Non-pigmented ciliary epithelial cell (primary cell): Measurements from ENCODE around the gene CNKSR2.
"Not testable (repeated sequence)": the region's sequence is repeated elsewhere in the genome, so short reads cannot be mapped to it uniquely, and the experiment has no call there.

Experiments used
- DNase-seq: peaks from one replicate; pipeline ENCODE4 v3.0.0-alpha.2; 2010; ENCODE audit warnings: low read depth

The CNKSR2 gene

DNA sequence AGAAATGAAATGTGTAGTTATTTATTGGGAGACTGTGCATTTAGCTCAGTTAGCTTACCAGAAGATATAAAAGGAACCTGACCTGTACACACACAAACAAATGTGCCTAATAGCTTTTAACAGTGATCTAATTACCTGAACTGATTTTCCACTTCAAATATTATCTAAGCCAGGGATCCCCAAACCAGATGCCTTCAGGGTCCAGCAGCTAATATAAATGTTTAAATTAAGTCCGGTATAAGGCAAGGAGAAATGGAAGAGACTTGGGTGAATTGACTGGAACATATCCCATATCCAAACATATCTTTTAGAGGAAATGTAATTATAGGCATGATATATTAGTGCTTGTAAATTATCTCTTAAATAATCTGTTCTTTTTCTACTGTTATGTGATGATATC lies 66.7 kb downstream of the CNKSR2 start:
- DNase-seq = no peak

DNA sequence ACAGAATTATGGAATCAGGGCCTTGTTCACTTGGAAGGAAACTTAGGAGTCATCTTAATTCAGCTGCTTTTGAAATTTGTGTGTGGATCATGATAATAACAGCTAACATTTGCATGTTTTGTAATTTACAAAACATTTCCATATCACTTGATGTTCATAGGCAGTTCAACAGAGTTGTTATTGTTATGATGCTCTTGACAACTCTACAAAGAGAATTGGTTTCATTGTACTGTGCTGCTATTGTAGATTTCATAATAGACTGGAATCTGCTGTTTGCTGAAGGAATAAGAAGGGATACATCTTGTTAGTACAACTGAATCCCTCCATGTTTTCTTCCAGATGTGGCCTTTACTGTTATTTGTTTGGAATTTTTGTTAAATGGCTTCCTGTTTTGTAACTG lies 83.5 kb downstream of the CNKSR2 start:
- no peak for DNase-seq

DNA sequence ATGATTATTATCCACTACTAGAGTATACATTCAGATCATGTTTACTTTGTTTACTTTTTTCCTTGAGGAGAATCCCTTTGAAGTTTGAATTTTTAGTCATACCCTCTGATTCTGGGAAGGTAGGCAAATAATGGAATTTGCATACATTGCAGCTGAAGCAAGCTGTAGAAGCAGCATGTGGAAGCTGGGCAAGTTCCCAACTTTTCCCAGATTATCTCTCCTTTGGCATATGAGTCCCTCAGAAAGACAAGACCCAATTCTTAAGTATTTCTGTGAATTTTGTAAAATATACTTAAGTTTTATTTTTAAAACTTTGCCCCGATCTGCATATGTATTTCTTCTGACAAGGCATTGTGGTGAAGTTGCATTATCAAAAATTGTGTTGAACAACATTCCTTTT lies 94.9 kb downstream of the CNKSR2 start:
- DNase-seq = no peak

DNA sequence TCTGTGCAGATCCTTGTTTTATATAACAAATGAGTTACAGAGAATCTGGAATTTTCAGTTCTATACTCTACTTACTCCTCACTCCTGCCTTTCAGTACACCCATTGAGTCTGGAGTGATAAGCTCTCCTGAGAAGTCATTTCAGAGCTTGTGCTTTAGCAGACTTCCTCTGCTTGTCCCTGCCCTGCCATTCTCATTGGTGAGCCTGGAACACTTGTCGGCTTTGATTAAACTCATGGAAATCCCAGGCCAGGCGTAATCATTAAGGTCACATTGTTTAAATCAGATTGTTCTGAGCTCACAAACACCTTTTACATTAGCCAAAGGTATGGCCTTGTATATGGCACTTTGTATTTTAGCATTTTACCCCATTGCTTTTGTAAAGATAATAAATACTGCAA lies 102.7 kb downstream of the CNKSR2 start:
- DNase-seq = no peak

DNA sequence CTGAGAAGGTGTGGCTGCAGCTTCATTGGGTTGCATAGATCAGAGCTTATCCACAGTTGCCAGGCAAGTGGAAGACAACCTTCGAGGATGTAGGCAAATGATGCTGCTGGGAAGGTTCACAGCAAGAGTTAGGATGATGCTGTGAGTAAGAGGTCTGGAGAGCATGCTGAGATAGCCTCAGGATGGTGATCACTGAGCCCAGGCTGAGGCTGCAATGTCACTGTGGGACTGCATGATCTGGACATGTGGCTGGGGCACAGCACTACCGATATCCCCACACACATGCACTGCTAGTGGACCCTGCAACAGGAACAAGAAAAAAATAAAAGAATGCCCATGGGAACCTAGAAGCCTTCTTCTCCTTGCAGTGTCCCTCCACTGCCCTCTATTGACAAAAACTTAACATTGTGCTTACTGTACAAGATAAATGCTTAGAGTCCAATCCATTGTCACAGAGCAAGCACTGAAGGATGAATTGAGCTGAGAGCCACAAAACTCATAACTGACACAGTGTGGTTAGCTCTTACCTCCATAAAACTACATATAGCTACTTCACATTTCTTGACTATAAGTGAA lies 105.6 kb downstream of the CNKSR2 start:
- no peak for DNase-seq

DNA sequence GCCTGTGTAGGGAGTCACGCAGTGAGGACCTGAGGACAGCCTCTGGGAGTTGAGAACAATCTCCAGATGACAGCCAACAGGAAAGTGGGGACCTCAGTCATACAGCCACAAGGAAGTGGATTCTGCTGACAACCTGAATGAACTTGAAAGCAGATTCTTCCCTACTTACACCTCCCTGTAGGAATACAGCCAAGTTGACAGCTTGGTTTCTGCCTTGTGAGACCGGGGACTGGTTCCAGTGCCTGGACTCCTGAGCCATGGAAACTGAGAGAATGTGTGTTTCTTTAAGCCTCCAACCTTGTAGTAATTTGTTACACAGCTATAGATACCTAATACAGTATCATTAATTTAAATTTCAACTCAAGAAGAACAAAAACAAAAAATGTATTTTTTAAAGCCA lies 107.5 kb downstream of the CNKSR2 start:
- no peak for DNase-seq

DNA sequence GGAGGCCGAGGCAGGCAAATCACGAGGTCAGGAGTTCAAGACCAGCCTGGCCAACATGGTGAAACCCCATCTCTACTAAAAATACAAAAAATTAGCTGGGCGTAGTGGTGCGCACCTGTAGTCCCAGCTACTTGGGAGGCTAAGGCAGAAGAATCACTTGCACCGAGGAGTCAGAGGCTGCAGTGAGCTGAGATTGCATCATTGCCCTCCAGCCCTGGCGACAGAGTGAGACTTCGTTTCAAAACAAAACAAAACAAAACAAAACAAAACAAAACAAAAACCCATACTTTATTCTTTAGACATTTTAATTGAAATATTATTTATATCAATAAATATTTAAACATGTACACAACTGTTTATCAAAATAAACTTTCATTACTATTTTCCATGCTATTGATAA lies 109.8 kb downstream of the CNKSR2 start:
- DNase-seq = not testable (repeated sequence)

DNA sequence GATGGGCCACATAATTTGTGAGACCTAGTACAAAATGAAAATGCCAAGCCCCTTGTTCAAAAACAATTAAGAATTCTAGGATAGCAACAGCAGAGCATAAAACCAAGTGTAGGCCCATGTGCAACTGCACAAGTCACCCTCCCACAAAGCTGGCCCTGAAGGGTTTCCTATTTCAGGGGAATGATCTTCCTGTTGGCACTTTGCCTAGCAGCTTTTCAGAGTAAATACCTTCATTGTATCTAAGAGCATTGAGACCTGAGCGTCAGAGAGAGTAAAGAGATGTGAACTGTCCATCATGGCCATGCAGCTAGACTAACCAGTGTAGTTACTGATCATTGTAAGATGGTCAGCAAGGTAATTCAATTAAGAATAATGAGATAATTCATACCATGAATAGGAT lies 113.6 kb downstream of the CNKSR2 start:
- no peak for DNase-seq

DNA sequence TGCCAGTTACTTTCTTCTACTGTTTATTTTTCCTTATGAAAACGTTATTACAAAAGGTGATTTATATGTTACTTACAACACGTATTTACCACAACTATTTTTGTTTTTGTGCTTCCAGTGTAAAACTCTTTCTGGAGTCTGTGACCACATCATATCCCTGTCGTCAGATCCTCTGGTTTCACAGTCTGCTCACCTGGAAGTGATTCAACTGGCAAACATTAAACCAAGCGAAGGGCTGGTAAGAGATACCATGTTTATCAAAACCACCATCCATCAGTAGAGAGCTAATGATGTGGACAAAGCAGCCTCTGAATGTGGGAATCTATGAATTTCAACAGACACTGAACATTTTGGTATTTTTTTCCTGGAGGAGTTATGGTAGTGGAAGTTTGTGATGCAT lies 116.1 kb downstream of the CNKSR2 start:
- no peak for DNase-seq

DNA sequence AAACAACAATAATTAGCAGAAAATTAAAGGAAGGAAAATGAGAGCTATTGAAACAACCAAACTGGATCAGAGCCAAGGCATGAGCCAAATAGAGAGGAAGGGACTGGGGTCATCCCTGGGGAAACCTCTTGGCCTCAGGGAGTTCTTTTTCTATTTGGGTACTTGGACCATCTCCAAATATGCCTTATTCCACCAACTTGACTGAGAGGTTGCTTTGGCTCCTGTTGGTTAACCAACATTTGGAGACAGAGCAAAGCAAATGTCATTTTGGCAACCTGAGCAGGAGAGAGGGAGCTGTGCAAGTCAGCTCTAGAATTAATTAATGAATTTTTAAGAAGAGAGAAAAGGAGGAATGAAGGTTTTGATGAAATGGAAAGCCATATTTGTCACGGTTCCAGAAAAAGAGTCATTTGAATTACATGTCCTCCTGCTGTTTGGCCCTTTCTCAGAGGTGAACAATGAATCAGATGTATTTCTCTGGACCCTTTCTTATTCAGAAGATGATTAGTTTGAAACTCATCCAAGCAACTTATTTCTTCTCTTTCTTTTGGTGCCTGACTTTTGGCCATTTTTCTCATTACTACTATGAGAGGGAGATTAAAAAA lies 119.1 kb downstream of the CNKSR2 start:
- no peak for DNase-seq

DNA sequence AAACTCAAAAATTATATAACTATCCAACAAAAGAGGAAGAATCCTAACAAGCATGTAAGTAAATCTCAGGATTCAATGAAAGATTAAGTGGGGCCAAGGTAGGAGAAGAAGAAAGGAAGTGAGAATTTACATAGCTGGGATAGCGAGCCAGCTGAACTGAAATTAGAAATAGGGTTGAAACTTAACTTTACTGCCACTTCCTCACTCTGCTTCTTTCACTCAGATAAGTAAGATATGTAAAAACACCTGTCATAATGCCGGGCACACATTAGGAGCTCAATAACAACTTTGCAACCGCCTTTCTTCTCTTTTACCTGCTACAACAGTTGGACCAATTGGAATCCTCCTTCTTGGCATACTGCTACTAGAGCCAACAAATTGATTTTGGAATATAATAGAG lies 129.4 kb downstream of the CNKSR2 start:
- DNase-seq = no peak

DNA sequence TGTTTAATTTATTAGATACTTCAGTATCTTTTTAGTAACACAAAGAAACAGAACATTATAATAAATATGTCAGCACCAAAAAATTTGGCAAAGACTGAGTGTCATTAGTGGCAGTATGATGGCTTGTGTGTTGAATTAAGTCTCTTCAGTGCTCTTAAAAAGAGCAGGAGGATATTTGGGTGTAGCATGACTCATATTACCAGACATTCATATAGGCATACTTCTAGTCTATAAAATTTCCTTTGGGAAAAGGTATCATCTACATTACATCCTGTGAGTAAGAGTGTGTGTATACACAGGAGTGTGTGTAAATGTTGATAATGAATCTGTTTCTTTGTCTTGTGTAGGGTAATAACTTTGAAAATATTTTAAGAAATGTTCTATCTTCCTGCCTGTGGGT lies 135.7 kb downstream of the CNKSR2 start:
- DNase-seq = no peak

DNA sequence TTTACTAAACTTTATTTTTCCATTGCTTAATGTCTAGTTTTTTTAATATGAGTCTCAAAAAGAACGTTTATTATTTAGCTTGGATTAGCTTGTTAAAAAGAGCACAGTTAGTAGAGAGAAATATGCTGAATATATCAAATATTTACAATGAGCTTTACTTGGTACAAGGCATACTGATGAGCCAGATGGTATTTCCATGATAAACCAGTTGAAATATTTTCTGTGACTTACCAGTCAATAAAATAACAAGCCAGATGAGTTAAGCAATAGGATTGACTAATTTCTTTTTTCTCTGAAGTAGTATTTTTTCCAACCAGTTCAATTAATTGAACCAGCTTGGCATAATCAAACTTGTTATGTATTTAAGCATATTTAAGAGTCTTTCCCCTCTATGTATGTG lies 149.8 kb downstream of the CNKSR2 start:
- no peak for DNase-seq

DNA sequence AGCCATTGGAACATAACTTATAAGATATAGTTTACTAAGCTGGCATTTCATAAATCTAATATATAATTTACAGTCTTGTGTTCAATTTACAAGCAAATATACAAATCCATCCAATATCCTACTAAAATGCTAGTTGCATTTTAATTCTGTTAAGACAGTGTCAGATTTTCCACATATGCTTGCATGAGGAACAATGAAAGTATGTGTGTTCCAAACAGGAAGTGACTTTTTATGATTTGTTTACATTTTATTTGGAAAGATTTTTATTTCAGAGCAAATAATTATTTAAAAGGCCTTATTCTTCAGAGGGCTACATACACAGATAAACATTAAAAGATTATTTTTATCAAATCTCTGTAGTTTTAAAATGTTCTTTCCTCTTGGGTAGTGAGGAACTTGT lies 153.9 kb downstream of the CNKSR2 start:
- no peak for DNase-seq

DNA sequence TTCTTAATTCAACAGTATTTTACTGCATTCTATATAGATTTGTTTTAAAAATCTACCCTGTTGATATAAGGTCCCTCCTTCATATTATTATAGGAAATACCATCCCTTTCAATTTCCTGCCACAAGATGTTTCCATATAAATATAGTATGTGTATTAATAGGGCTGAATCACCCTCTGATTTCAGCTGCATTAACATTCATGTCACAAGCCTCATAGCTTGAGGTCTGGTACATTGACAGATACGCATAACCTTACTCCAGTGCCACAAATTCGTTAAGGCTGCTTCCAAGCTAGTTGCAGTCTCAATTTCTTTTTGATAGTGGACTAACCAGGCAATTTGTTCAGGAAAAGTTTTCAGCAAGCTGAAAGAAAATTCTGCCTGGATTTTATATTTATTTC lies 155.6 kb downstream of the CNKSR2 start:
- no peak for DNase-seq

DNA sequence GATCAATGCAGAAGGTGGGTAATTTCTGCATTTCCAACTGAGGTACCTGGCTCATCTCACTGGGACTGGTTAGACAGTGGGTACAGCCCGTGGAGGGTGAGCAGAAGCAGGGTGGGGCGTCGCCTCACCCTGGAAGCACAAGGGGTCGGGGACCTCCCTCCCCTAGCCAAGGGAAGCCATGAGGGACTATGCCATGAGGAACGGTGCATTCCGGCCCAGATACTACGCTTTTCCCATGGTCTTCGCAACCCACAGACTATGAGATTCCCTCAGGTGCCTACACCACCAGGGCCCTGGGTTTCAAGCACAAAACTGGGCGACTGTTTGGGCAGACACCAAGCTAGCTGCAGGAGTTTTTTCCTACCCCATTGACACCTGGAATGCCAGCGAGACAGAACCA lies 170.4 kb downstream of the CNKSR2 start:
- not testable (repeated sequence) for DNase-seq

DNA sequence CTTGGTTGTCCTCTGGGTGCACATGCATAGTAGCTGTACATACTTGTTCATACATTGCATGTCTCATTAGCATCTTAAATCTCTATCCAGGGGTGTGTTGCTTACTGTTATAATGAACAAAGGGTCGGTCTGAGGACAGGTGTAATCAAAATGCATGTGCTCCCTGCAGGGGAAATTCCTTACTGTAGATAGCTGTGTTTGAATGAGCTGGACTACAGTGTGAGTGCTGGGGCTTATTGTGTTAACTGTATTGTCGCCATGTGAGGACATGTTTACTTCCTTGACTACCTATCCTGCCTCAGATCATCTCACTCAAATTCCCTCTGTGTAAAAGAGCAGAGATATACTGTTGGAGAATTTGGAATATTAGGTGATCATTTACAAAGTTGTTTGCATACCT lies 185.2 kb downstream of the CNKSR2 start:
- no peak for DNase-seq

DNA sequence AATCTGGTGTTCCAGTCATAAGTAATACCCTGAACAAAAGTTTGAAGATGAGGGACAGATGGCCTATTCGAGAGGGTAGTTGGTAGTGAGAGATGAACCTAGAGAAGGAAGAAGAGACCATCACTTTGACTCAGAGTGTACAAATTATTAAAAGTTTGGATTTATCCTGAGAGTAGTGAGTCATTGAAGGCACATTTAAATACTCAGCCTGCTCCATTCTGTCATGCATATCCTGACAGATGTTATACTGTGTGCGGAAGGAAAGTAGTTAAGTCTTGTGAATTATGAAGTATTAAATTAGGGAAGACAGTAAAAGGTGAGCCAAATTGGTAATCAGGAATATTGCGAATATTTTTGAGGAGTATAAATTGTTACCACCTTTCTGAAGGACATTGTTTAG lies 190.8 kb downstream of the CNKSR2 start:
- DNase-seq = no peak

DNA sequence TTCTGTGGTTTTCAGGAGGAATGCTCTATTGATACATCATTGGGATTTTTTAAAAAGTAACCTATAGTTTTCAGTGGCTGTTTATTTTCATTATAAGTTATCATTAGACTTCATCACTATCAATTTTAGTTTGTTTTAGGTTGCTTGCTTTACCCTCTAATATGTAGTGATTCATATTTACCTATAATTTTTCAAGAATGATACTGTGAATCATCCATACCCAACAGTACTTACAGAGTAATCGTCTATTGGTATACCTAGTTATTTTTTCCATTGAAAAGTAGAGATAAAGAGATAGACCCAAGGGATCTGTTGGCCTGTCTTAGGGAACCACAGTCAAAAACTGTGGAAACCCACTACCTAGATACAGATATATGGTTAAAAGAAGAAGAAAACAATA lies 200.6 kb downstream of the CNKSR2 start:
- no peak for DNase-seq

DNA sequence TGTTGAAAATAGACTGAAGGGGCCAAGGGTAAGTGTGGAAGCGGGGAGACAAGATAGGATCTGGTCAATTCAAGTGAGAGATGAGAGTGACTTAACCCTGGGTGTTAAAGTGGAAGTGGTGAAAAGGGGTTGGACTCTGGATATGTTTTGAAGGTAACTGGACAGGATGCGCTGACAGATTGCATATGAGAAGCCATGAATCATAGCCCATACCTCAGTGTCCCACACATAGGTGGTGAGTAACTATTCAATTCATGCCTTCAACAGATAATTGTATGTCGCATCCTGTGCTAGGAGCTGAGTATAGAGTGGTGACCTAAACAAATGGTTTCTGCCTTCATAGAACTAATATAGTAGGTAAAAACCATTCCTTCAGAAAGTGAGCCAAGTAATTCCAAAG lies 207.3 kb downstream of the CNKSR2 start:
- DNase-seq = no peak

DNA sequence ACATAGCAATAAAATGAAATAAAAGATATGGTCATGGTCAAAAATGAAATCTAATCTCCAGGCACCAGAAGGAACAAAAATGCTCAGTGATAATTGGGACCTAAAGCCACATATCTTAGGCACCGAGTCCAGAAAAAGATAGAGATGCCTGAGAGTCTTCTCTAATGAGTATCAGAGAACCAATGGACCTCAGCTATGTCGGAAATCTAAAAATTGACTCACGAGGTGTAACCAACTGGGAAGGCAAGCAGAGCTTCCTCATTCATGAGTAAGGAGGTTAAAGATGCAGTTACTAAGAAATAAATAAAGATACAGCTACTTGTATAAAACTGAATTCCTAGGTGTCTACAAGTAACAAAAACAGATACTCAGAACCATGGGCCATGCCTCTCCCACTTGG lies 211.8 kb downstream of the CNKSR2 start:
- DNase-seq = no peak

DNA sequence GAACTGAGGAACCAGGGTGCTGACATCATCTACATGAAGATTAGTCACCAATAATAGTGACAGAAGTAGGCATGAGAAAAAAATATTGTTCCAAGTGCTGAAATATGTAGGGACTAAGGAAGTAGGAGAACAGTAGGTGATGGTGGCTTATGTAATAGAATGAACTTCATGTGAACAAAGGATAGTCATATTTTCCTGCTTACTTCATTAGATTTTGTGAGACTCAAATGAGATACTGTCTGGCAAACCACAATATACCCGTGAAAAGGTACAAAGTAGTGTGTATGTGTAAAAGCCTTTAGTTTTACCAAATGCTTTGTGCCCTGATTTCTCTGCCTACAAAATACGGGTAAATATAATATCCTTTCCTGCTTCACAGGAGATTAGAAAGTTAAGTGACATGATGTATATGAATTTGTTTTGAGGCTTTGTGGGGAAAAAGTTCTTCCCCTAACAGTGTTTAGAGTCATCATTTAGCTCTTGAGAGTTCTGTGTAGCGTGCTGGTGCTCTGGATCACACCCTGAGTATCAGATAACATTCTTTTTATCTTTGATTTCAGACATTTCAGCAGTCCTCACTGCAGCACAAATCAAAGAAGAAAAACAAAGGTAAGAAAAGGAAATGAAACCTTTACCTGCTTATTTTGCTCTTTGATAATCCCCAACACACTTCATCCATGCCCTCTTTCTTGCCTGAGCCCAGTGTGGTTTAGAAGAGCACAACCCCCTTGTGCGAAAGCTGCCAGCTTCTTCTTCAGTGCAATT lies 216.0 kb downstream of the CNKSR2 start:
- no peak for DNase-seq

DNA sequence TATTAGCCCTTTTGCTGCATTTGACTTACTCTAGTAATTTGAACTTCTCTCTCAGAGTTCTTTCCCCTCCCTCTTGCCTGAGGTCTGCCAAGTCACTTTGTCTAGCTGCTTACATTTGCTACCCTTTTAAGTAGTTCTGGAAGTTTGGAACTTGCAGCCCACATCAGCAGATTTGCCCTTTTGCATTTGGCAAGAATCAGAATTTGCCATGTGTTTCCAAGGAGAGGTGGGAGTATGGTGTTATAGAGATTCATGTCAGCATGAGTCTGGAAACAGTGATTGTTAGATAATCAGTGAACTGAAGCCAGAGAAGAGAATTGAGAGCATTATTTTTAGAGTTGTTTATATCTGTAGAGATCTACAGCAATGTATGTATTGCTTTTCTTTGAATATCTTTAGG lies 231.8 kb downstream of the CNKSR2 start:
- DNase-seq = no peak

DNA sequence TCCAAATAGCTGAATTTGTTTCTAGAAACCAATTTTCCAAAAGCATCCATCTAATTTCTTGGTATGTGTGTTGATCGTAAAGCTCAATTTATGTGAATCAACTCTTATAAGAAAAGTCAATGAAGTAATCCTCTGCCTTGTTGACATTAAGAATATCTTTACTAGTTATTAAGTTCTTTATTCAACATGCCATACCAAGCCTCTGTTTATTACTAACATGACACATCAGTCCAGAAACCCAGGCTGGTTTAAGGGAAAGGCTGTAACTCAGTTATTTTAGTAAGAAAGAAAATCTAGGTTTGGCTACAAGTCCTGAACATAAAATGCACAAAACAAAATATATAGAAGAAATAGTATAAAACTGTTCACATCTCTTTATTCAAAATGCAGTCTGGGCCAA lies 235.9 kb downstream of the CNKSR2 start:
- no peak for DNase-seq
